T-helper 2 cell treated with Interferon-gamma antibody and Interleukin-4, amounts not matched to agents 100 ng/mL and 5 ng/mL, for 36 hours (primary cell): ENCODE data around the gene TSC2. TPM values are rescaled to one million over a fixed set of nuclear protein-coding genes. Genes with fewer than 3 reads are reported as not detected.
"Not testable (repeated sequence)": the region's sequence is repeated elsewhere in the genome, so short reads cannot be mapped to it uniquely, and the experiment has no call there.

Experiments used
- intact Hi-C: fragments of 100-400 bp; cut with micrococcal nuclease; formaldehyde crosslinking; loops from one replicate; pipeline ENCODE4 v1.15.1; 2023
- total RNA-seq: library from RNA; stranded (reverse); gene quantifications from 2 replicates; pipeline ENCODE4 v1.2.3, GENCODE V29; 2022

The TSC2 gene
- total RNA-seq, 1 donor from 2014 or later: 110 TPM

GRCh38 chr16:2116428-2116827, 68.6 kb downstream of the TSC2 start:
- intact Hi-C loops: not testable (repeated sequence)

- intact Hi-C loops: not testable (repeated sequence)
These were observed 69.6 kb downstream of the TSC2 start for GRCh38 chr16:2117341-2117740.

GRCh38 chr16:2117960-2118722, 70.4 kb downstream of the TSC2 start:
- intact Hi-C loops: not testable (repeated sequence)

DNA sequence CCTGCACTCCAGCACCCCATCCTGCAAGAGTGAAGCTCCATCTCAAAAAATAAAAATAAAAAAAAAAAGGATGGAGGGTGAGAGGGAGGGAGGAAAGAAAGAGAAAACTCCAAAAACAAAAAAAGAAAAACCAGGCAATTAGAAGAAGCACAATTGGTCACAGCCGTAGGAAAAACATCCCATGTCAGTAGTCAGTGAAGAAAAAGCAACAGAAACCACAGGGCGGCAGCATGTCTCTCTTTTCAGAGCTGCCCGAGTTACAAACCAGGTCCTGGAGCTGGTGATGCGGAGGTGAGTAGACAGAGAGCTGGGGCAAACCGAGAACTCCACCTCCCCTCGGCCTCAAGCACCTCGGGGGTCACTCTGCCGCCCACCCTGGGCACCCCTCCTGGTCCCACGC, 73.5 kb downstream of the TSC2 start:
- intact Hi-C loops: not testable (repeated sequence)

- intact Hi-C loops: no loop called here
These were observed 74.1 kb downstream of the TSC2 start for GRCh38 chr16:2121853-2122252.

DNA sequence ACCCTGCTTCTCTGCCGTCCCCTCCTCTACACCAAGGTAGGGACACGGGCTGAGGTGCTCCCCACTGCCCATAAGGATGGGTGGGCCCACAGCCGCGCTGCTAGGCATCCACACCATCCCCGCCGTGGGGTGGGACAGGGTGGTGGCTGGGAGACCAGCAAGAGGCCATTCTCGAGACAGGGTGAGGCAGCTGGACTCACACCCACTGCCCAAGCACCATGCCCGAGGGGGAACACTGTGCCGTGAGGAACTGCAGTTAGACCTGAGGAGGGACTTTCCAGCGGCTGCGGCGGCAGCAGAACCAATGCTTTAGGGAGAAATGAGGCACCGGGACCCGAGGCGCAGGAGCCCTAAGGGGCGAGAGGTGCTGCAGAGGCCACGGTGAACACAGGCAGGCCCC, 74.6 kb downstream of the TSC2 start:
- intact Hi-C loops: no loop called here

- intact Hi-C loops: not testable (repeated sequence)
These were observed 75.3 kb downstream of the TSC2 start for GRCh38 chr16:2122934-2123683.

GRCh38 chr16:2123706-2124376, 76.1 kb downstream of the TSC2 start:
- intact Hi-C loops: not testable (repeated sequence)

- intact Hi-C loops: not testable (repeated sequence)
These were observed 76.5 kb downstream of the TSC2 start for GRCh38 chr16:2124377-2124693.

- intact Hi-C loops: not testable (repeated sequence)
These were observed 77.1 kb downstream of the TSC2 start for GRCh38 chr16:2124694-2125444.

- intact Hi-C loops: not testable (repeated sequence)
These were observed 77.8 kb downstream of the TSC2 start for GRCh38 chr16:2125609-2126008.

GRCh38 chr16:2126161-2126743, 78.5 kb downstream of the TSC2 start:
- intact Hi-C loops: not testable (repeated sequence)

DNA sequence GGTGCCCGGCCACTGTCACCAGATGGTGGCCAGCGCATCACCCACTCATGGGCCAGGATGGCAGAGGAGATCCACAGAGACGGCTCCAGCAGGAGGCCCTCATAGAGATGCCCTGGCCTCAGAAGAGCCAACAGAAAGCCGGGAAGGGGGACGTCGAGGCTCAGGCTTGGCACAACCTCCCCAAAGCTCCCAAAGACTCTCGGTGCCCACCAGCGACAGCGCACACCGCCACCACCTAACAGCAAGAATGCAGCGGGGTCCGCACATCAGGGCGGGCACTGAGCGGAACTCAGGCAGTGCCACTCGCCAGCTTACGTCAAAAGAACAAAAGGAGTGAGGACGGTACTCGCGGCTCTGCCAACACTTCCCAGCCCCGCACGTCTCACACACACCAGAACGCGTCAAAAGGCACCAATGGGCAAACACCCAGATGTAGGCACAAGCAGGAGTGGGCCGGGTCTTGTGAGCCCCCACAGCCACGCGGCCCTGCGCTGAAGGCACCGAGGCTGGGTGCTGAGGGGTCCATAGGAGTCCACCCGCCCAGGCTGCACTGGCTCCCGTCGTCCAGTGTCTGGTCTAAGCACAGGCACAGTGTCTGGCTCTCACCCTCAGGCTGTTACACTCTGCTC, 79.3 kb downstream of the TSC2 start:
- intact Hi-C loops: not testable (repeated sequence)

GRCh38 chr16:2127630-2128280, 80.0 kb downstream of the TSC2 start:
- intact Hi-C loops: not testable (repeated sequence)

- intact Hi-C loops: not testable (repeated sequence)
These were observed 81.5 kb downstream of the TSC2 start for GRCh38 chr16:2129251-2129650.

GRCh38 chr16:2129890-2130447, 82.2 kb downstream of the TSC2 start:
- intact Hi-C loops: not testable (repeated sequence)

DNA sequence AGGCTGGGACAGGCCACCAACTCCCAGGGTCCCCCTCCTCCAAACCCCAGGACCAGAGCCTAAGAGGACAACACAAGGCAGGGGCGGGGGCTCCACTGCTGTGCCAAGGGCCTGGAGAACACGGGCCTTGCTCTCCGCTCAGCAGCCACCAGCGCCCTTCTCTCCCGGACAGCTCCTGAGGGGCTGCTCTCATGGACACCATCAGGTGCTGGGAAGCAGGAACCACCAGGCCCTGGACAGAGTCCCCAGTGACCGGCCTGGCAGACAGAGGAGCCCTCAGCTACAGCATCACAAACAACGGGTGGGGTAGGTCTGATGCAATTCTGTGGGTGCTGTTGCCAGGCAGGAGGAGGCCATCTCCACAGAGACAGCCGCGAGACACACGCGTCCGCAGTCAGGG, 86.0 kb downstream of the TSC2 start:
- intact Hi-C loops: not testable (repeated sequence)

DNA sequence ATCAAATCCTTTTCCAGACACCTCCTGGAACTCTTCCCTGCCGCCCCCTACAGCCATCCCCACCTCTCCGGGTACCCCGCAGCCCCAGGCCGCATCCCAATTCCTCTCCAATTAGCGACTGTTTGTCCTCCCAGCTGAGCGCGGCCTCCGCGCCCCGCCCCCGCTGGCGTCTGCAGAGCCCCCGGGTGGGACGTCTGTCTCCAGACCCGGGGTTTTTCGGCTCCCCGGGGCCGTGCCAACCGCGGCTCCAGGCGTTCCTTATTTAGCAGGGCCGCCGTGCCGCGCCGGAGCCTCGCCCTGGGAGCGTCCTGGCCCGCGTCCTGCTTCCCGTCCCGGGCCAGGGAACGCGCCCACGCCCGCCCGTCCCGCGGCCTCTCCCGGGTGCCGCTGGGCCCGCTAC, 87.3 kb downstream of the TSC2 start:
- intact Hi-C loops: not testable (repeated sequence)

GRCh38 chr16:2135770-2136490, 88.1 kb downstream of the TSC2 start, which contains the start of gene PKD1:
Gene PKD1, minus strand, starts transcription at chr16:2135898. Its CDS starts 209 bp downstream, at chr16:2135689.
- intact Hi-C loops: loop anchor here (1.0 kb wide), 1 partner anchor 19 kb away; the partner anchor contains the start of gene TRAF7
